Naive thymus-derived CD4-positive, alpha-beta T cell (primary cell): ENCODE measurements around the gene DOCK3. TPM values are rescaled to one million over a fixed set of nuclear protein-coding genes. Genes with fewer than 3 reads are reported as not detected.
"Not testable (repeated sequence)": the region's sequence is repeated elsewhere in the genome, so short reads cannot be mapped to it uniquely, and the experiment has no call there.

Experiments
- ATAC-seq: fragments of 150-1000 bp; cut with Tn5 transposase; 2 replicates; pipeline ENCODE4 v1.10.0; 2021; ENCODE audit warnings: mild to moderate bottlenecking, moderate library complexity
- CTCF ChIA-PET: fragments of 350-600 bp; sonication (Branson Sonifier 250); formaldehyde crosslinking; loops from one replicate; lab custom pipeline; 2021; ENCODE audit warnings: antibody characterized with exemption; lab: Charles Lee
- POLR2A ChIA-PET: fragments of 350-600 bp; sonication (Branson Sonifier 250); formaldehyde crosslinking; loops from one replicate; lab custom pipeline; 2021; ENCODE audit warnings: antibody characterized with exemption, inconsistent platforms; lab: Charles Lee
- DNase-seq, 9 donors: peaks; one replicate each; pipeline versions ENCODE4 v3.0.0 to v3.0.0-alpha.2; 2020 to 2022; ENCODE audit warnings: mixed read lengths in 1 of 9
- H3K27ac ChIP-seq: one replicate; pipeline ENCODE4 v1.7.0; 2013; ENCODE audit warnings: mild to moderate bottlenecking, low read depth, low read length, moderate library complexity
- H3K27me3 ChIP-seq, 2 donors: one replicate each; pipeline ENCODE4 v1.7.0; 2013; ENCODE audit warnings: low read length in 2 of 2, mild to moderate bottlenecking in 2 of 2, moderate library complexity in 2 of 2; ENCODE audit not compliant: control insufficient read depth in 2 of 2, insufficient read depth in 2 of 2
- H3K36me3 ChIP-seq, 3 experiments: 1 replicate in 2 of 3; 2 replicates in 1 of 3; pipeline ENCODE4 v1.7.0; 2013; ENCODE audit warnings: low read length in 3 of 3, mild to moderate bottlenecking in 3 of 3, moderate library complexity in 1 of 3; ENCODE audit not compliant: insufficient read depth in 3 of 3, control insufficient read depth in 2 of 3
- H3K4me1 ChIP-seq, 2 donors: one replicate each; pipeline ENCODE4 v1.7.0; 2013; ENCODE audit warnings: low read length in 2 of 2, mild to moderate bottlenecking in 2 of 2, moderate library complexity in 1 of 2; ENCODE audit not compliant: control insufficient read depth in 2 of 2, insufficient read depth in 2 of 2
- H3K4me3 ChIP-seq: 2 replicates; pipeline ENCODE4 v1.7.0; 2013; ENCODE audit warnings: mild to moderate bottlenecking, low read length
- H3K9me3 ChIP-seq, 3 experiments: 1 replicate in 2 of 3; 2 replicates in 1 of 3; pipeline ENCODE4 v1.7.0; 2013; ENCODE audit warnings: low read length in 3 of 3; ENCODE audit not compliant: control insufficient read depth in 2 of 3
- H3K27ac Mint-ChIP-seq, 9 donors: one replicate each; pipeline ENCODE4 v1.8.0; 2020 to 2022; ENCODE audit warnings: mixed read lengths in 9 of 9, mild to moderate bottlenecking in 8 of 9, moderate library complexity in 5 of 9, inconsistent platforms in 2 of 9
- H3K27me3 Mint-ChIP-seq, 5 donors: one replicate each; pipeline ENCODE4 v1.8.0; 2021 to 2022; ENCODE audit warnings: mixed read lengths in 5 of 5, mild to moderate bottlenecking in 1 of 5
- H3K36me3 Mint-ChIP-seq, 5 donors: one replicate each; pipeline ENCODE4 v1.8.0; 2020 to 2022; ENCODE audit warnings: mixed read lengths in 5 of 5, mild to moderate bottlenecking in 3 of 5, inconsistent platforms in 1 of 5
- H3K4me1 Mint-ChIP-seq, 7 donors: one replicate each; pipeline ENCODE4 v1.8.0; 2020 to 2022; ENCODE audit warnings: mixed read lengths in 7 of 7, mild to moderate bottlenecking in 3 of 7, inconsistent platforms in 1 of 7
- H3K4me3 Mint-ChIP-seq, 10 donors: one replicate each; pipeline ENCODE4 v1.8.0; 2020 to 2022; ENCODE audit warnings: mild to moderate bottlenecking in 10 of 10, mixed read lengths in 10 of 10, moderate library complexity in 6 of 10, inconsistent platforms in 2 of 10
- H3K9me3 Mint-ChIP-seq, 11 donors: one replicate each; pipeline ENCODE4 v1.8.0; 2020 to 2022; ENCODE audit warnings: mixed read lengths in 11 of 11, mild to moderate bottlenecking in 4 of 11, inconsistent platforms in 1 of 11, moderate library complexity in 1 of 11
- intact Hi-C, 2 donors: fragments of 100-400 bp; cut with micrococcal nuclease; formaldehyde crosslinking; loops; one replicate each; pipeline ENCODE4 v1.15.1; 2023
- polyA plus RNA-seq, 2 donors: library from polyadenylated mRNA; unstranded; fragments of 300-500 nt; fragmentation: Illumina TruSeq; gene quantifications; one replicate each; pipeline ENCODE4 v1.2.3, GENCODE V29; 2021
- total RNA-seq, 6 experiments: library from RNA in 5 of 6; stranded (reverse) in 5 of 6; gene quantifications; 1 replicate in 5 of 6; 2 replicates in 1 of 6; pipeline ENCODE4 v1.2.3 and lab custom pipeline; 2021 to 2026

DOCK3 gene
- total and polyA plus RNA-seq, 7 experiments from 2014 or later: 0.19 to 2.9 (median 1.5) TPM

GRCh38 chr3:51057121-51057520 is 382.4 kb downstream of the DOCK3 start:
- no peak for ATAC-seq
- H3K27ac Mint-ChIP-seq: no peak overlapping the region
- Histone ChIP-seq H3K4me1 (no peaks in the 10 kb centered on the region), H3K4me3 (no peak overlapping the region), H3K9me3 (no peaks in the 10 kb centered on the region), H3K27me3 (no peaks in the 10 kb centered on the region), H3K36me3 (no peaks in the 10 kb centered on the region), H3K27ac (no peak overlapping the region)
- POLR2A ChIA-PET: no interaction called here
- CTCF ChIA-PET: no interaction called here
- peaks cover 0 to 1% (median 0%) of the 10 kb centered on the region in 7 donors for H3K4me1 Mint-ChIP-seq
- intact Hi-C loops: no loop called here
- H3K9me3 Mint-ChIP-seq: peaks cover 0 to 1% (median 0%) of the 10 kb centered on the region in 11 donors
- H3K36me3 Mint-ChIP-seq: no peaks in the 10 kb centered on the region
- H3K4me3 Mint-ChIP-seq: no peak overlapping the region
- H3K27me3 Mint-ChIP-seq: peaks cover 0 to 6% (median 0%) of the 10 kb centered on the region in 5 donors
- DNase-seq: no peak

GRCh38 chr3:51063053-51063452 is 388.3 kb downstream of the DOCK3 start:
- no peaks in the 10 kb centered on the region for H3K9me3 ChIP-seq
- H3K4me1 ChIP-seq: no peaks in the 10 kb centered on the region
- Mint-ChIP-seq H3K36me3 (no peaks in the 10 kb centered on the region), H3K27me3 (peaks cover 0 to 12% (median 0%) of the 10 kb centered on the region in 5 donors), H3K9me3 (peaks cover 0 to 1% (median 0%) of the 10 kb centered on the region in 11 donors), H3K4me1 (peaks cover 0 to 1% (median 0%) of the 10 kb centered on the region in 7 donors), H3K4me3 (no peak overlapping the region), H3K27ac (no peak overlapping the region)
- DNase-seq (no peak), ATAC-seq (no peak)
- intact Hi-C loops: no loop called here
- H3K36me3 ChIP-seq: no peaks in the 10 kb centered on the region
- H3K4me3 ChIP-seq: no peak overlapping the region
- ChIA-PET CTCF (interaction anchor here (0.7 kb wide), 1 partner anchor 125 kb away, joined by 4 read pairs; no protein-coding TSS in a partner anchor), POLR2A (interaction anchor here (0.6 kb wide), 1 partner anchor 439 kb away, joined by 3 read pairs; no protein-coding TSS in a partner anchor)
- no peak overlapping the region for H3K27ac ChIP-seq
- H3K27me3 ChIP-seq: no peaks in the 10 kb centered on the region

GRCh38 chr3:51075221-51075775 is 400.6 kb downstream of the DOCK3 start:
- no peak for DNase-seq
- no peaks in the 10 kb centered on the region for H3K36me3 Mint-ChIP-seq
- Histone ChIP-seq H3K27me3 (no peaks in the 10 kb centered on the region), H3K4me3 (no peak overlapping the region), H3K9me3 (no peaks in the 10 kb centered on the region), H3K27ac (no peak overlapping the region), H3K36me3 (no peaks in the 10 kb centered on the region), H3K4me1 (no peaks in the 10 kb centered on the region)
- ChIA-PET CTCF (no interaction called here), POLR2A (no interaction called here)
- intact Hi-C loops: no loop called here
- no peak overlapping the region for H3K27ac Mint-ChIP-seq
- ATAC-seq: no peak
- no peaks in the 10 kb centered on the region for H3K4me1 Mint-ChIP-seq
- H3K9me3 Mint-ChIP-seq: no peaks in the 10 kb centered on the region
- no peaks in the 10 kb centered on the region for H3K27me3 Mint-ChIP-seq
- H3K4me3 Mint-ChIP-seq: no peak overlapping the region

GRCh38 chr3:51082363-51082762 is 407.6 kb downstream of the DOCK3 start:
- ATAC-seq: no peak
- no peaks in the 10 kb centered on the region for H3K27me3 ChIP-seq
- no peaks in the 10 kb centered on the region for H3K36me3 ChIP-seq
- no peaks in the 10 kb centered on the region for H3K4me1 ChIP-seq
- Mint-ChIP-seq H3K27ac (no peak overlapping the region), H3K4me1 (peaks cover 0 to 3% (median 0%) of the 10 kb centered on the region in 7 donors), H3K36me3 (peaks cover 0 to 21% (median 4%) of the 10 kb centered on the region in 5 donors), H3K9me3 (peaks cover 6 to 48% (median 30%) of the 10 kb centered on the region in 11 donors), H3K4me3 (no peak overlapping the region), H3K27me3 (peaks cover 0 to 6% (median 0%) of the 10 kb centered on the region in 5 donors)
- H3K9me3 ChIP-seq: peaks cover 0 to 15% (median 4%) of the 10 kb centered on the region in 3 experiments
- peak in 1 of 9 donors; percentile 8 for DNase-seq
- ChIA-PET CTCF (no interaction called here), POLR2A (no interaction called here)
- no peak overlapping the region for H3K4me3 ChIP-seq
- H3K27ac ChIP-seq: no peak overlapping the region
- intact Hi-C loops: no loop called here

- ATAC-seq (no peak), DNase-seq (no peak)
- ChIA-PET CTCF (interaction anchor here (0.6 to 0.7 kb wide), 2 partner anchors 8 to 214 kb away, joined by 3 read pairs; no protein-coding TSS in a partner anchor), POLR2A (interaction anchor here (0.6 kb wide), 1 partner anchor 64 kb away, joined by 3 read pairs; no protein-coding TSS in a partner anchor)
- H3K36me3 Mint-ChIP-seq: peaks cover 0 to 21% (median 4%) of the 10 kb centered on the region in 5 donors
- no peaks in the 10 kb centered on the region for H3K27me3 ChIP-seq
- no peak overlapping the region for H3K4me3 ChIP-seq
- H3K27ac Mint-ChIP-seq: no peak overlapping the region
- peaks cover 6 to 48% (median 30%) of the 10 kb centered on the region in 11 donors for H3K9me3 Mint-ChIP-seq
- peaks cover 0 to 3% (median 0%) of the 10 kb centered on the region in 7 donors for H3K4me1 Mint-ChIP-seq
- H3K27me3 Mint-ChIP-seq: peaks cover 0 to 6% (median 0%) of the 10 kb centered on the region in 5 donors
- no peaks in the 10 kb centered on the region for H3K36me3 ChIP-seq
- H3K4me1 ChIP-seq: no peaks in the 10 kb centered on the region
- peaks cover 0 to 15% (median 4%) of the 10 kb centered on the region in 3 experiments for H3K9me3 ChIP-seq
- no peak overlapping the region for H3K4me3 Mint-ChIP-seq
- H3K27ac ChIP-seq: no peak overlapping the region
- intact Hi-C loops: no loop called here
Measured at GRCh38 chr3:51083490-51083889, 408.8 kb downstream of the DOCK3 start.

GRCh38 chr3:51092141-51092540 is 417.4 kb downstream of the DOCK3 start:
- CTCF ChIA-PET: interaction anchor here (1.0 kb wide), 1 partner anchor 120 kb away, joined by 4 read pairs; no protein-coding TSS in a partner anchor

More at GRCh38 chr3:51092141-51092540, 417.4 kb downstream of the DOCK3 start:
- ATAC-seq, H3K4me1 ChIP-seq, intact Hi-C loops, H3K27me3 ChIP-seq, H3K36me3 ChIP-seq, POLR2A ChIA-PET, H3K27ac ChIP-seq, H3K4me3 Mint-ChIP-seq, H3K27me3 Mint-ChIP-seq, H3K4me1 Mint-ChIP-seq, H3K4me3 ChIP-seq, DNase-seq, H3K9me3 ChIP-seq: not testable (repeated sequence)
- peak overlapping the region in 1 of 9 donors; percentile 21 for H3K27ac Mint-ChIP-seq
- H3K9me3 Mint-ChIP-seq: peaks cover 0 to 21% (median 9%) of the 10 kb centered on the region in 11 donors
- H3K36me3 Mint-ChIP-seq: peaks cover 0 to 24% (median 6%) of the 10 kb centered on the region in 5 donors
